Liver (tissue), 9 donors: Measurements from ENCODE around the gene DNHD1. TPM values are rescaled to one million over a fixed set of nuclear protein-coding genes. Genes with fewer than 3 reads are reported as not detected.

Experiments used
- DNase-seq: peaks from one replicate; pipeline ENCODE4 v3.0.0-alpha.2; 2017; ENCODE audit warnings: low spot score
- H3K27ac ChIP-seq, 2 donors: one replicate each; pipeline ENCODE4 v1.7.0; 2013; ENCODE audit warnings: inconsistent platforms in 2 of 2, low read length in 2 of 2, control low read depth in 1 of 2, low read depth in 1 of 2, mild to moderate bottlenecking in 1 of 2
- H3K27me3 ChIP-seq, 4 donors: one replicate each; pipeline versions ENCODE4 v1.6.1 to v1.7.0; 2013; ENCODE audit warnings: low read length in 3 of 4, inconsistent platforms in 1 of 4, mild to moderate bottlenecking in 1 of 4, moderate library complexity in 1 of 4; ENCODE audit not compliant: control insufficient read depth in 4 of 4, insufficient read depth in 4 of 4
- H3K36me3 ChIP-seq, 4 donors: one replicate each; pipeline versions ENCODE4 v1.6.1 to v1.7.0; 2013; ENCODE audit warnings: low read length in 3 of 4, mild to moderate bottlenecking in 3 of 4, low read depth in 1 of 4, moderate library complexity in 1 of 4; ENCODE audit not compliant: control insufficient read depth in 4 of 4, insufficient read depth in 3 of 4
- H3K4me1 ChIP-seq, 4 donors: one replicate each; pipeline versions ENCODE4 v1.6.1 to v1.7.0; 2013; ENCODE audit warnings: low read length in 3 of 4, mild to moderate bottlenecking in 3 of 4, moderate library complexity in 1 of 4; ENCODE audit not compliant: control insufficient read depth in 4 of 4, insufficient read depth in 4 of 4
- H3K4me3 ChIP-seq, 3 donors: one replicate each; pipeline versions ENCODE4 v1.6.1 to v1.7.0; 2013; ENCODE audit warnings: low read length in 3 of 3, control low read depth in 1 of 3, low read depth in 1 of 3, mild to moderate bottlenecking in 1 of 3
- H3K9ac ChIP-seq, 2 donors: one replicate each; pipeline ENCODE4 v1.7.0; 2013; ENCODE audit warnings: low read length in 2 of 2, mild to moderate bottlenecking in 2 of 2, moderate library complexity in 2 of 2, control low read depth in 1 of 2, low read depth in 1 of 2
- H3K9me3 ChIP-seq, 4 donors: one replicate each; pipeline versions ENCODE4 v1.6.1 to v1.7.0; 2013; ENCODE audit warnings: low read length in 3 of 4; ENCODE audit not compliant: control insufficient read depth in 4 of 4
- ATF3 ChIP-seq: IDR thresholded peaks from 2 replicates; pipeline ENCODE4 v1.6.1; 2016; ENCODE audit warnings: antibody characterized with exemption
- CTCF ChIP-seq: fragments of 150-350 bp; IDR thresholded peaks from 2 replicates; pipeline ENCODE4 v1.5.1; 2017; ENCODE audit warnings: improper control_type of control experiment, low read depth, low read length; ENCODE audit not compliant: missing input control
- EGR1 ChIP-seq, 2 donors: IDR thresholded peaks; 2 replicates each; pipeline ENCODE4 v1.6.1; 2016 to 2018; ENCODE audit warnings: antibody characterized with exemption in 2 of 2, low read depth in 2 of 2
- FOXA1 ChIP-seq: IDR thresholded peaks from 2 replicates; pipeline ENCODE4 v1.6.1; 2016; ENCODE audit warnings: antibody characterized with exemption
- FOXA2 ChIP-seq: IDR thresholded peaks from 2 replicates; pipeline ENCODE4 v1.6.1; 2016; ENCODE audit warnings: antibody characterized with exemption
- GABPA ChIP-seq, 2 donors: IDR thresholded peaks in 1 of 2; conservative IDR thresholded peaks in 1 of 2; 2 replicates each; pipeline ENCODE4 v1.6.1; 2016; ENCODE audit warnings: antibody characterized with exemption in 2 of 2, mild to moderate bottlenecking in 1 of 2, moderate library complexity in 1 of 2
- HNF4A ChIP-seq, 2 donors: conservative IDR thresholded peaks; 2 replicates each; pipeline ENCODE4 v1.6.1; 2016; ENCODE audit warnings: antibody characterized with exemption in 2 of 2, mild to moderate bottlenecking in 2 of 2
- HNF4G ChIP-seq: IDR thresholded peaks from 2 replicates; pipeline ENCODE4 v1.6.1; 2016; ENCODE audit warnings: antibody characterized with exemption
- JUND ChIP-seq, 2 donors: IDR thresholded peaks; 2 replicates each; pipeline ENCODE4 v1.6.1; 2016; ENCODE audit warnings: antibody characterized with exemption in 2 of 2
- MAX ChIP-seq: IDR thresholded peaks from 2 replicates; pipeline ENCODE4 v1.6.1; 2016; ENCODE audit warnings: antibody characterized with exemption
- NR2F2 ChIP-seq: IDR thresholded peaks from 2 replicates; pipeline ENCODE4 v1.6.1; 2016; ENCODE audit warnings: antibody characterized with exemption
- RAD21 ChIP-seq, 2 donors: IDR thresholded peaks; 2 replicates each; pipeline ENCODE4 v1.6.1; 2016; ENCODE audit warnings: antibody characterized with exemption in 2 of 2, mild to moderate bottlenecking in 2 of 2
- REST ChIP-seq: IDR thresholded peaks from 2 replicates; pipeline ENCODE4 v1.6.1; 2016; ENCODE audit warnings: antibody characterized with exemption, mild to moderate bottlenecking
- RXRA ChIP-seq, 2 donors: IDR thresholded peaks; 2 replicates each; pipeline ENCODE4 v1.6.1; 2017 to 2018; ENCODE audit warnings: antibody characterized with exemption in 2 of 2, mild to moderate bottlenecking in 1 of 2
- SP1 ChIP-seq: IDR thresholded peaks from 2 replicates; pipeline ENCODE4 v1.6.1; 2018; ENCODE audit warnings: antibody characterized with exemption, mild to moderate bottlenecking
- TAF1 ChIP-seq: conservative IDR thresholded peaks from 2 replicates; pipeline ENCODE4 v1.6.1; 2016; ENCODE audit warnings: antibody characterized with exemption, mild to moderate bottlenecking
- YY1 ChIP-seq: IDR thresholded peaks from 2 replicates; pipeline ENCODE4 v1.6.1; 2016; ENCODE audit warnings: antibody characterized with exemption, mild to moderate bottlenecking
- ZBTB33 ChIP-seq: IDR thresholded peaks from 2 replicates; pipeline ENCODE4 v1.6.1; 2016; ENCODE audit warnings: antibody characterized with exemption
- WGBS: extraction: QIAGEN DNeasy Blood & Tissue Kit; methylation state at CpG from one replicate; pipeline ENCODE4 v1.1.7; 2013; 5-methylcytosine and 5-hydroxymethylcytosine counted together
- polyA plus RNA-seq, 2 donors: library from polyadenylated mRNA; stranded (reverse) in 1 of 2; unstranded in 1 of 2; fragments of 200-250 nt in 1 of 2; fragments of >200 nt in 1 of 2; fragmentation: Nextera tagmentation in 1 of 2; extraction: Ambion mirVana in 1 of 2; gene quantifications; one replicate each; pipeline versions ENCODE4 v1.2.1 to v1.2.3, GENCODE V29; 2013 to 2015
- total RNA-seq, 2 donors: library from RNA; depleted of rRNA; stranded (reverse); fragments of >200 nt; gene quantifications; one replicate each; pipeline ENCODE4 v1.2.3, GENCODE V29; 2014
- donor health status: healthy.
- donor health status: healthy.
- donor health status: healthy.
- donor health status: healthy.
- donor health status: healthy.

Gene DNHD1
- total and polyA plus RNA-seq, 4 donors, result 2.1 to 23.6 (median 5.0) TPM

- Histone ChIP-seq H3K27ac (no peak overlapping the region), H3K9ac (no peak overlapping the region), H3K9me3 (no peaks in the 10 kb centered on the region), H3K4me3 (no peak overlapping the region), H3K4me1 (peaks cover 3 to 30% (median 26%) of the 10 kb centered on the region in 4 donors), H3K36me3 (no peaks in the 10 kb centered on the region), H3K27me3 (no peaks in the 10 kb centered on the region)
- WGBS, result 96% methylated on average over 5 of the region's 5 CpGs
- TF ChIP-seq ATF3, result no peak
- TF ChIP-seq TAF1, result no peak
- no peak for TF ChIP-seq NR2F2
- TF ChIP-seq REST, result no peak
- TF ChIP-seq EGR1 (IDR thresholded peaks at IDR 0.05; ENCODE audit: low read depth in 2 of 2), result no peak
- TF ChIP-seq GABPA (IDR thresholded peaks at IDR 0.05 in 1 of 2, conservative IDR thresholded peaks at IDR 0.05 in 1 of 2), result no peak
- TF ChIP-seq CTCF, result no peak
- TF ChIP-seq FOXA1, result no peak
- no peak for TF ChIP-seq SP1
- TF ChIP-seq ZBTB33, result no peak
- no peak for TF ChIP-seq YY1
- no peak for TF ChIP-seq RAD21 (IDR thresholded peaks at IDR 0.05)
- no peak for TF ChIP-seq HNF4A (conservative IDR thresholded peaks at IDR 0.05)
- no peak for TF ChIP-seq HNF4G
- TF ChIP-seq MAX, result no peak
- no peak for TF ChIP-seq RXRA (IDR thresholded peaks at IDR 0.05)
- no peak for TF ChIP-seq FOXA2
- no peak for TF ChIP-seq JUND (IDR thresholded peaks at IDR 0.05)
- no peak for DNase-seq
These were observed 69.1 kb downstream of the DNHD1 start for GRCh38 chr11:6565988-6566703.
